ENCODE results near the gene ZNF622. TPM values are rescaled to one million over a fixed set of nuclear protein-coding genes. Genes with fewer than 3 reads are reported as not detected.
"Not testable (repeated sequence)": the region's sequence is repeated elsewhere in the genome, so short reads cannot be mapped to it uniquely, and the experiment has no call there.

ZNF622 gene
- total and polyA plus RNA-seq, 10 of the 15 experiments (the other 5 are each of a cell fraction or from before 2014, with no cell fraction given): 9.0 to 60.3 (median 31.0) TPM

- no peaks in the 10 kb centered on the region for H3K79me2 ChIP-seq (ENCODE audit: control insufficient read depth, insufficient read depth, low read length)
- no peak overlapping the region for H3K27ac ChIP-seq (ENCODE audit: control insufficient read depth, insufficient read depth)
- in situ Hi-C loops (cut with MboI) (no loop called here), intact Hi-C loops (cut with micrococcal nuclease; ENCODE audit: unreplicated experiment) (no loop called here)
- H2AFZ ChIP-seq (ENCODE audit: control insufficient read depth, low read depth, low read length): no peak overlapping the region
- TF ChIP-seq MEF2A (IDR thresholded peaks at IDR 0.05; ENCODE audit: insufficient read depth, low read depth, low read length) (no peak), ESRRA (IDR thresholded peaks at IDR 0.05; ENCODE audit: low read length) (no peak), CBX3 (IDR thresholded peaks at IDR 0.05; ENCODE audit: borderline replicate concordance, low read depth) (no peak), FOS (IDR thresholded peaks at IDR 0.05; ENCODE audit: borderline replicate concordance, extremely low read depth, insufficient read length) (no peak), RBBP5 (conservative IDR thresholded peaks at IDR 0.05) (no peak), IRF3 (IDR thresholded peaks at IDR 0.05) (no peak), IKZF2 (IDR thresholded peaks at IDR 0.05) (no peak)
- no peak overlapping the region for H3K9ac ChIP-seq (ENCODE audit: control insufficient read depth, insufficient read depth, low read length)
- no peaks in the 10 kb centered on the region for H3K27me3 ChIP-seq (replicated peaks in 1 of 2; ENCODE audit: control insufficient read depth in 2 of 2, insufficient read depth in 2 of 2, low read length in 1 of 2)
- no peak for FAIRE-seq
- no peak for ATAC-seq
- no peaks in the 10 kb centered on the region for H4K20me1 ChIP-seq (ENCODE audit: control insufficient read depth, insufficient read depth)
- no peaks in the 10 kb centered on the region for H3K9me3 ChIP-seq (replicated peaks; ENCODE audit: control insufficient read depth, insufficient read depth, low read length)
- no peak overlapping the region for H3K4me2 ChIP-seq (ENCODE audit: control insufficient read depth, insufficient read depth)
- WGBS (ENCODE audit: insufficient coverage, insufficient replicate concordance, low lambda C conversion rate, missing lambda C conversion rate): 0% methylated on average over 1 of the region's 1 CpG
- H3K4me1 ChIP-seq (ENCODE audit: control insufficient read depth, insufficient read depth, low read length): no peaks in the 10 kb centered on the region
- no peak for DNase-seq (ENCODE audit: low read depth, low spot score)
- RAD21 ChIA-PET (ENCODE audit: unreplicated experiment): no interaction called here
- POLR2A ChIA-PET: no interaction called here
- no TSS peak for BruUV-seq (replicated peaks)
- H3K4me3 ChIP-seq: no peak overlapping the region
- SMC1A ChIA-PET (ENCODE audit: uncharacterized antibody, unreplicated experiment): no interaction called here
- CTCF ChIA-PET: interaction anchor here (1.3 to 2.0 kb wide), 2 partner anchors 14 to 19 kb away, joined by 3 to 9 read pairs; no protein-coding TSS in a partner anchor
- no peaks in the 10 kb centered on the region for H3K36me3 ChIP-seq (ENCODE audit: control insufficient read depth in 2 of 2, insufficient read depth in 2 of 2, low read length in 1 of 2)
Measured at GRCh38 chr5:16437977-16438376, 27.6 kb downstream of the ZNF622 start.

- intact Hi-C loops (cut with micrococcal nuclease; ENCODE audit: unreplicated experiment); DNase-seq (ENCODE audit: low read depth, low spot score); SMC1A ChIA-PET (ENCODE audit: uncharacterized antibody, unreplicated experiment); H3K79me2 ChIP-seq (ENCODE audit: control insufficient read depth, insufficient read depth, low read length); BruUV-seq (replicated peaks); ATAC-seq; RAD21 ChIA-PET (ENCODE audit: unreplicated experiment); POLR2A ChIA-PET; H3K4me3 ChIP-seq; H3K9ac ChIP-seq (ENCODE audit: control insufficient read depth, insufficient read depth, low read length); H3K4me1 ChIP-seq (ENCODE audit: control insufficient read depth, insufficient read depth, low read length); in situ Hi-C loops (cut with MboI); H2AFZ ChIP-seq (ENCODE audit: control insufficient read depth, low read depth, low read length); H3K36me3 ChIP-seq (ENCODE audit: control insufficient read depth in 2 of 2, insufficient read depth in 2 of 2, low read length in 1 of 2); H3K27ac ChIP-seq (ENCODE audit: control insufficient read depth, insufficient read depth); H4K20me1 ChIP-seq (ENCODE audit: control insufficient read depth, insufficient read depth); H3K27me3 ChIP-seq (replicated peaks in 1 of 2; ENCODE audit: control insufficient read depth in 2 of 2, insufficient read depth in 2 of 2, low read length in 1 of 2); H3K9me3 ChIP-seq (replicated peaks; ENCODE audit: control insufficient read depth, insufficient read depth, low read length); H3K4me2 ChIP-seq (ENCODE audit: control insufficient read depth, insufficient read depth); FAIRE-seq: not testable (repeated sequence)
- 55% methylated on average over 17 of the region's 28 CpGs for WGBS (ENCODE audit: insufficient coverage, insufficient replicate concordance, low lambda C conversion rate, missing lambda C conversion rate)
- CTCF ChIA-PET: interaction anchor here (0.9 to 2.0 kb wide), 2 partner anchors 21 to 276 kb away, joined by 3 to 9 read pairs; no protein-coding TSS in a partner anchor
Measured at GRCh38 chr5:16436065-16436682, 29.4 kb downstream of the ZNF622 start.

Data from GM12878 (cell line).